GM18526 (cell line): Measurements from ENCODE around the gene JAKMIP1.

Experiments used
- POLR2A ChIP-seq: IDR thresholded peaks from 3 replicates; pipeline ENCODE4 v1.6.1; 2011; ENCODE audit not compliant: insufficient read length; ENCODE audit errors: extremely low read depth

Gene JAKMIP1

GRCh38 chr4:6116696-6117285, 83.6 kb downstream of the JAKMIP1 start:
- no peak for TF ChIP-seq POLR2A

GRCh38 chr4:6115746-6116586, 84.4 kb downstream of the JAKMIP1 start:
- TF ChIP-seq POLR2A, result no peak

- no peak for TF ChIP-seq POLR2A
Measured at GRCh38 chr4:6115342-6115741, 85.0 kb downstream of the JAKMIP1 start.

- TF ChIP-seq POLR2A, result no peak
Measured at GRCh38 chr4:6114601-6115000, 85.7 kb downstream of the JAKMIP1 start.

- no peak for TF ChIP-seq POLR2A
Measured at GRCh38 chr4:6114181-6114580, 86.2 kb downstream of the JAKMIP1 start.

- no peak for TF ChIP-seq POLR2A
Measured at GRCh38 chr4:6113641-6114040, 86.7 kb downstream of the JAKMIP1 start.

GRCh38 chr4:6112606-6113290, 87.6 kb downstream of the JAKMIP1 start:
- TF ChIP-seq POLR2A, result no peak

- TF ChIP-seq POLR2A, result no peak
Measured at GRCh38 chr4:6111354-6111960, 88.9 kb downstream of the JAKMIP1 start.

- TF ChIP-seq POLR2A, result no peak
Measured at GRCh38 chr4:6110681-6111353, 89.5 kb downstream of the JAKMIP1 start.

- TF ChIP-seq POLR2A, result no peak
Measured at GRCh38 chr4:6109842-6110560, 90.3 kb downstream of the JAKMIP1 start.

GRCh38 chr4:6107886-6108285, 92.5 kb downstream of the JAKMIP1 start:
- no peak for TF ChIP-seq POLR2A

- no peak for TF ChIP-seq POLR2A
Measured at GRCh38 chr4:6107114-6107791, 93.1 kb downstream of the JAKMIP1 start.

GRCh38 chr4:6106156-6106555, 94.2 kb downstream of the JAKMIP1 start:
- no peak for TF ChIP-seq POLR2A
